NCI-H2081 (cell line): ENCODE results near the gene DPP4.
"Not testable (repeated sequence)": the region's sequence is repeated elsewhere in the genome, so short reads cannot be mapped to it uniquely, and the experiment has no call there.

Experiments
- DNase-seq, 2 experiments: peaks; one replicate each; lab custom pipeline; 2025; lab: John Stamatoyannopoulos, UW

The DPP4 gene

GRCh38 chr2:161990036-161990435 lies 84.0 kb downstream of the DPP4 start:
- no peak for DNase-seq

- no peak for DNase-seq
These were observed 85.4 kb downstream of the DPP4 start for GRCh38 chr2:161988589-161988988.

DNA sequence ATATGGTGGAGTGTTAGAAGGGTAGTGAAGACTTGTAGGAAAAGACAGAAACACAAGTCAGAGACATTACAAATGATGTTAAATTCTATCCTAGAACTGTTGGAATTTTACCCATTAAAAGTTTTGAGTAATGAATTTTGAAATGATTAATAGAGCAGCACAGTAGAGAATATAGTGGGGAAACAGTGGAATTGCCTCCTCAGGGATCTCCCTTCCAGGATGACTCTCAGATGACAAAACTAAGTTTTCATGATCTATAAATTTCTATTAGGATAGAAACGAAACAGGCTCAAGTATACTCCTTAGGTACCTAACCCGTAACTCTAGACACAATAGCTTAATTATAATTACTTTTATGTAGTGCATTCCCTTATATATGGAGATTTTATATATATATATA lies 86.7 kb downstream of the DPP4 start:
- no peak for DNase-seq

DNA sequence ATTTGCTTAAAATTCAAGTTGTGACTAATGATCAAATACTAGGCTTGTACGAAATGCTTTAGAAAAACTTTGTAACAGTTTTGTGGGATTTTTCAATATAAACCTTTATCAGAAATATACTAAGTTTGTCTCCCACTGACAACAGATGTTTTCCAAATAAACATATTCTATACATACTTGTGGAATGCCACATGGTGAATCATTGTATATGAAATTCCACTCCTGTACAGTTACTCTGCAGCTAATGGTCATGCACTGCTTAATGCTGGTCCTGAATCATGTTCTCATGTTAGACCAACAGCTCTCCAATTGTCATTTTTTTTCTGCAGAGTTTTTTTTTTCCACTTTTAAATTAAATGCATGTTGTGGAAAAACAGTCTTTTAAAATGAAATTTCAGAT lies 90.1 kb downstream of the DPP4 start:
- DNase-seq, result no peak

GRCh38 chr2:161983331-161983651 lies 90.7 kb downstream of the DPP4 start:
- DNase-seq, result no peak

- DNase-seq, result no peak
These were observed 91.3 kb downstream of the DPP4 start for GRCh38 chr2:161982548-161983330.

DNA sequence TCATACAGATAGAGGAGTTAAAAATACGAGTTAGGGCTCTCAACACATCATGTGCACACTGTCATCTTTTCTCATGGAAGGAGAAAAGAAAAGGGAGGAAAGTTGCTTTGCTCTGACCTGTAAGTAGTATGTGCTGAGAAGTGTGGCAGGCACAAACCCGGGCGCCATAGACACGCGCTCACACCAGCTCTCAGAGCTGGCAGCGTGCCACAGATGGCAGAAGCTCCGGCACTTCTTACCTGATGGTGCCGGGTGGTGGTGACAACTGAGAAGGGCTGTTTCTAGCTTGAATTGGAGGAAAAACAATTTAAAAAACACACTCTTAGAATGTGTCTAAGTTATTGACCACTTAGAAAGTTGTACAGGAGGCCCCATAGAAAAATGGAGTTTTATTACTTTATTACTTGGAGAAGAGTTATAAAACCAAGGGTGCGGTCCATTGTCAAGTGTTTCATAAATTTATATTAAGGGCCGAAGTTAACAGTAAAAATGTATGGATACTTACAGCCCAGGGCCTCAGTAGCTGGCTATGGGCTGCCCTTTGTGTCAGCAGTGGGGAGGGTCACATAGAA lies 92.2 kb downstream of the DPP4 start:
- no peak for DNase-seq

DNA sequence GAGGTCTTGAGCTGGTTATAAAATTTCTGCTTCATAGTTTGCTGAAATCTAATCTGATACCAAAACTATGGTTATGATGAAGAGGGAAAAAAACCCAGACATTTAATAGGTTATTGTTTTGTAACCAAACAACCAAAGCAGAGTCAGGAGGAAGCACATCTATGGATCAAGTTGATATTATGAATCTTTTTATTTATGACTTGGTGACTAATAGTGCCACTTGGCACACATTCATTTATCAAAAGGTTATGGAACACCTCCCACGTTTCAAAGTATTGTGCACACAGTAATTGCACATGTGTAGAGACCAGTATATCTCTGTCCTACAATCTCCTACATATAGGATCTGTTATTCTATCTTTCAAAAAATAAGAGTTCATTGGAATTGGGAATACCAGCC lies 93.0 kb downstream of the DPP4 start:
- no peak for DNase-seq

- DNase-seq, result no peak
These were observed 94.5 kb downstream of the DPP4 start for GRCh38 chr2:161979490-161979889.

- DNase-seq, result not testable (repeated sequence)
These were observed 96.1 kb downstream of the DPP4 start for GRCh38 chr2:161977926-161978325.

DNA sequence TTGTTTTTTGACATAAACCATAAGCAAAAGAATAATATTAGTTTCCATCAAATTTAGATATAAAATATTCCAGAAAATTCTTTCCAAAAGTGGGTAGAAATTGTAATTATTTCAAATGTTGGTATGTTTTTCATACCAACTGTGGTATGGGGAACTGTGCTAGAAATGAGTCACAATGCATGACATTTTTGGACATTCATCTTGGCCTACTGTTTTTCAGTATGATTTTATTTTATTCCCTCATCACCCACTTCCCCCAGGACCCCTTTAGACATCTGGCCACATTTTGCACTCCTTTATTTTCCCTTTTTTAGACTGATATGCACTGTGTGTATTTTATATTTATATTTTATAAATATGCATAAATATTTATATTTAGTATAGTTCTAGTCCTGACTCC lies 97.1 kb downstream of the DPP4 start:
- DNase-seq, result no peak

DNA sequence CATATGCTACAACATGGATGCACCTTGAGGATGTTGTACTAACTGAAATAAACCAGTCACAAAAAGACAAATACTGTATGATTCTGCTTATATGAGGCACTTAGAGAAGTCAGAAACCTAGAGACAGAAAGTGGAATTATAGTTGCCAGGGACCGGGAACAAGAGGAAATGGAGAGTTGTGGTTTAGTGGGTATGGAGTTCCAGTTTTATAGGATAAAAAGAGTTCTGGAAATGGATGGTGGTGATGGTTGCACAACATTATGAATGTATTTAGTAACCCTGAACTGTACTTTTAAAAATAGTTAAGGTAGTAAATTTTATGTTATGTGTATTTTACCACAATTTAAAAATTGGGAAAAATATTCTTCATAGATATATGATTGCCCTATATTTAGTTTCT lies 97.7 kb downstream of the DPP4 start:
- DNase-seq, result no peak

- no peak for DNase-seq
These were observed 98.2 kb downstream of the DPP4 start for GRCh38 chr2:161975813-161976160.

GRCh38 chr2:161975062-161975812 lies 98.8 kb downstream of the DPP4 start:
- no peak for DNase-seq

DNA sequence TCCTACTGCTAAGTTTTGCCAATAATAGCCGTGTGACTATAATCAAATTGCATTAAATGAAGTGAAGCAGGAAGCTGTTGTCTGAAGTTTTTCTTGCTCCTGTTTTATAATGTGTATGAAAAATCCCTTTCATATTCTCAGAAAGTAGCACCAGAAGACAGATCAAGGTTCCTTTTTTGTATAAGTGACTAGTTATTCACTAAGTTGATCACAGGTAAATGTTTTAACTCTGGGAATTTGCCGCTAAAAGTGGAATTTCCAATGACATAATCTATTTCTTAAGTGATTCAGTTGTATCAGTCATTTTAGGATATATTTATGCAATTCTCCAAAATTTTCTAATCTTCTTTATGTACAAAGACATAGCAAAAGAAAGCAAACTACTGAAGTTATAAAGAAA lies 99.6 kb downstream of the DPP4 start:
- DNase-seq, result no peak

GRCh38 chr2:161972866-161973265 lies 101.1 kb downstream of the DPP4 start:
- DNase-seq, result no peak

- DNase-seq, result no peak
These were observed 101.8 kb downstream of the DPP4 start for GRCh38 chr2:161972232-161972631.

DNA sequence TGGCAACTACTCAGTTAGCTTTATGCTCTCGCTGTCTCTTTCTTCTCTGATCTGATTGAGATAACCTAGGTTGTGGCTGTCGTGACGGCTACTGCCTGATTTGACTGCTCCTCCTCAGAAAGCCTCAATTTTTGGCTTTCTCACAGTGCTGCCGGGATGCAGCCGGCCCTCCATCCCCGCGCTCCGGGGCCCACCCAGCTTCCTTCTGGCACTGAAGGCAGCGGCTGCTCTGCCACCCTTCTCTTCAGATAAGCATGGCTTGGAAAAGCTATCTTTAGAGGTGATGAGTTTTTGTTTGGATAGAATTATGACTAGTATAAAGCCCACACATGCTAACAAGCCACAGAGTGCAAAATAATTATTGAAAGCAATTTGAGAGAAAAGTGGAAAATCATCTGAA lies 102.5 kb downstream of the DPP4 start:
- no peak for DNase-seq

- no peak for DNase-seq
These were observed 104.9 kb downstream of the DPP4 start for GRCh38 chr2:161969159-161969558.

DNA sequence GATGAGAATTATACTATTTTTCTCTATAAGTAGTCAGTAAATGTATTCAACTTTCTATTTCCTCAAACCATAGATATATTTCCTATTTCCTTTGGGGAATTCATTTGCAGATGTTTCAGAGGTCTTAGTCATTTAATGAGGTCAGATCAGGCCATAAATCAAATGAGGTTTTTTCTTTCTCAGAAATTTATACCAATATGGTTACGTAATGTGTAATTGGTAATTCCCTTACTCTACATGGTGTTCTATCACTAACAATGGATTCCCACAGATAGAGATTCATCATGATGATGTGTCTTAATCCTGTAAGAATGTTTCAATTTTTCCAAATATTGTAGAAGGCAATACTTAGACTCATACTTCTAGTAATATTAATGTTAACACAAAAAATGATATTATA lies 108.0 kb downstream of the DPP4 start:
- DNase-seq, result no peak

- DNase-seq, result no peak
These were observed 109.9 kb downstream of the DPP4 start for GRCh38 chr2:161964160-161964559.

DNA sequence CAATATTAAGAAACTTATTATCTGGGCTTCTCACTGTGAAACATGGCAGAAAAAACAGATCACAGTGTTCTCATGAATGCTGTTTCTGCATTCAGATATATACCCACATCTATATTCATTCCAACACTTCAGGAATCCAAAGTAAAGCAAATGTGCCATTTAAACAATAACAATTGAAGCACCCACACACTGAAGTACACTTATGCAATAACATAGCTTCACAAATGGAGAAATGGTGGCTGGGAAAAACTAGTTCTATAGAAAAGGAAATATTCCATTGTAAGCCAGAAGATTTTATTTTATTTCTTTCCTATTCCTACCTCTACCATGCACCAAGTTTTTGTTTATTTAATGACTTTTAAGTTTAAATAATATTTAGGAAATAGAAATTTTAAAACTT lies 111.9 kb downstream of the DPP4 start:
- DNase-seq, result no peak

- DNase-seq, result no peak
These were observed 113.0 kb downstream of the DPP4 start for GRCh38 chr2:161961061-161961460.

DNA sequence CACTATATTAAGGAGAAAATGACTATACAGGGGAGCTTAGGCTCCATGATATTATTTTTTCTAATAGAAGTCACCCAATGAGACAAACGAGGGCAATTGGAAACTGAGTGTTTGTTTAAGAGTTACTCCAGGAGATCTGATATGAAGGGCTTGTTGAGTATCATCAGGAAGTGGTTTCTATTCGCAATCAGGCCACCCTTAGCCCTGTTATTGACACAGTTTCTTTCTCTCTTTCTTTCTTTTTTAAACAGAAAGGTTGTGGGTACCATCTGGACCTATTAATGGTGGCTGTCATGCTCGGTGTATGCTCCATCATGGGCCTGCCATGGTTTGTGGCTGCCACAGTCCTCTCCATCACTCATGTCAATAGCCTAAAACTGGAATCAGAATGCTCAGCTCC lies 117.3 kb downstream of the DPP4 start:
- no peak for DNase-seq
